Measurements from ENCODE around the gene CR1L. TPM values are rescaled to one million over a fixed set of nuclear protein-coding genes. Genes with fewer than 3 reads are reported as not detected.
"Not testable (repeated sequence)": the region's sequence is repeated elsewhere in the genome, so short reads cannot be mapped to it uniquely, and the experiment has no call there.

The CR1L gene
- total and polyA plus RNA-seq, 10 donors, result 0.63 to 7.1 (median 1.3) TPM

- peak overlapping the region in 4 of 8 donors; percentile 76 to 97 (median 89) for H3K4me3 ChIP-seq
- no peaks in the 10 kb centered on the region for H3K36me3 ChIP-seq
- no peak for DNase-seq
- H3K27me3 ChIP-seq (replicated peaks in 1 of 7), result no peaks in the 10 kb centered on the region
- H3K27ac ChIP-seq, result peak overlapping the region; percentile 80 to 98 (median 92)
- peaks cover 15 to 66% (median 54%) of the 10 kb centered on the region in 6 donors for H3K4me1 ChIP-seq
- no peaks in the 10 kb centered on the region for H3K9me3 ChIP-seq
- no peak for TF ChIP-seq POLR2A (IDR thresholded peaks at IDR 0.05)
- no peak for TF ChIP-seq CTCF (IDR thresholded peaks at IDR 0.05 in 8 of 11, conservative IDR thresholded peaks at IDR 0.05 in 3 of 11)
- TF ChIP-seq POLR2AphosphoS5 (IDR thresholded peaks at IDR 0.05), result no peak
- 65 to 84% (median 77%) methylated on average over 5 of the region's 5 CpGs for WGBS, 5 donors
- intact Hi-C loops (cut with DNase I; ENCODE audit: low total_unique reads), result no loop called here
Measured at GRCh38 chr1:207750631-207751305, 105.8 kb downstream of the CR1L start.

- H3K9me3 ChIP-seq; intact Hi-C loops (cut with DNase I; ENCODE audit: low total_unique reads); H3K27me3 ChIP-seq (replicated peaks in 1 of 7); H3K36me3 ChIP-seq; DNase-seq: not testable (repeated sequence)
- Histone ChIP-seq H3K4me1 (peaks cover 15 to 72% (median 58%) of the 10 kb centered on the region in 6 donors), H3K27ac (peak overlapping the region; percentile 80 to 98 (median 92)), H3K4me3 (peak overlapping the region; percentile 76 to 97 (median 91))
- 14 to 34% (median 23%) methylated on average over 7 of the region's 7 CpGs for WGBS, 5 donors
Measured at GRCh38 chr1:207751463-207751789, 106.5 kb downstream of the CR1L start.

- Histone ChIP-seq H3K4me1 (peaks cover 15 to 74% (median 60%) of the 10 kb centered on the region in 6 donors), H3K36me3 (peaks cover 0 to 2% (median 0%) of the 10 kb centered on the region in 6 donors), H3K27me3 (replicated peaks in 1 of 7) (no peaks in the 10 kb centered on the region), H3K27ac (peak within 1 kb of the TSS; percentile 80 to 98 (median 92)), H3K4me3 (peak within 1 kb of the TSS; percentile 76 to 97 (median 91)), H3K9me3 (no peaks in the 10 kb centered on the region)
- 0 to 1% (median 0%) methylated on average over 41 to 55 of the region's 55 CpGs for WGBS, 5 donors
- peak; percentile 97 for DNase-seq
- intact Hi-C loops (cut with DNase I; ENCODE audit: low total_unique reads), result no loop called here
- TF ChIP-seq POLR2A (IDR thresholded peaks at IDR 0.05) (peak in 1 of 3 donors; percentile 89), CTCF (IDR thresholded peaks at IDR 0.05 in 8 of 11, conservative IDR thresholded peaks at IDR 0.05 in 3 of 11) (peak in 8 of 11 experiments; percentile 6 to 63 (median 29)), POLR2AphosphoS5 (IDR thresholded peaks at IDR 0.05) (peak; percentile 96 to 98 (median 98))
Measured at GRCh38 chr1:207751790-207752455, 107.0 kb downstream of the CR1L start, which contains the start of gene CD46. Gene CD46 (plus strand): TSS chr1:207752054. CDS start chr1:207752213, 159 bp downstream.

GRCh38 chr1:207752456-207752998, 107.6 kb downstream of the CR1L start:
- Histone ChIP-seq H3K9me3 (no peaks in the 10 kb centered on the region), H3K36me3 (peaks cover 0 to 8% (median 3%) of the 10 kb centered on the region in 6 donors), H3K27ac (peak overlapping the region; percentile 80 to 98 (median 92)), H3K4me1 (peaks cover 15 to 80% (median 60%) of the 10 kb centered on the region in 6 donors), H3K4me3 (peak overlapping the region; percentile 76 to 97 (median 91)), H3K27me3 (replicated peaks in 1 of 7) (no peaks in the 10 kb centered on the region)
- 1 to 2% (median 1%) methylated on average over 23 to 30 of the region's 30 CpGs for WGBS, 5 donors
- TF ChIP-seq CTCF (IDR thresholded peaks at IDR 0.05 in 8 of 11, conservative IDR thresholded peaks at IDR 0.05 in 3 of 11) (no peak), POLR2A (IDR thresholded peaks at IDR 0.05) (no peak), POLR2AphosphoS5 (IDR thresholded peaks at IDR 0.05) (no peak)
- intact Hi-C loops (cut with DNase I; ENCODE audit: low total_unique reads), result no loop called here
- DNase-seq, result peak; percentile 84
